ENCODE data around the gene ITPR2.
"Not testable (repeated sequence)": the region's sequence is repeated elsewhere in the genome, so short reads cannot be mapped to it uniquely, and the experiment has no call there.

Gene ITPR2

DNA sequence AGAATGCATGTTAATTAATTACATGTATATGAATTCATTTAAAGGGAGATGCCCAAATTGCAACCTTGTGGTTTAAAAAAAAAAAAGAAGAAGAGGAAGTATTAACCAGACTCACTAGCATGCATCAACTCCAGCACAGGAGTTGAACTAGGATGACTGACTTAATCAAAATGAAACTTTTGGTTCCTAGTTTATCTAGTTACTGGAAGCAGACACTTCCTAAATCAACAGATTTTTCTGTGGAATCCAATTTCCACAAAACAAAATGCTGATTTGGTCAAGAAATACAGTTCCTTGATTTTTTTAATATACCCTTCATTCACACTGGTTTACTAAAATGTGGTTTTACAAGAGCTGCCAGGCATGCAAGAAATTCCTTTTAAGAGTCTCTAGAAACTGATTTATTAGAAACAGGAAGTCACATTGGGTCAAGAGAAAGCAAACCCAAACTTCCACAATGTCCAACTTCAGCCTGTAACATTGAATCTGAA is 41.6 kb downstream of the ITPR2 start:
- no peak for DNase-seq

DNA sequence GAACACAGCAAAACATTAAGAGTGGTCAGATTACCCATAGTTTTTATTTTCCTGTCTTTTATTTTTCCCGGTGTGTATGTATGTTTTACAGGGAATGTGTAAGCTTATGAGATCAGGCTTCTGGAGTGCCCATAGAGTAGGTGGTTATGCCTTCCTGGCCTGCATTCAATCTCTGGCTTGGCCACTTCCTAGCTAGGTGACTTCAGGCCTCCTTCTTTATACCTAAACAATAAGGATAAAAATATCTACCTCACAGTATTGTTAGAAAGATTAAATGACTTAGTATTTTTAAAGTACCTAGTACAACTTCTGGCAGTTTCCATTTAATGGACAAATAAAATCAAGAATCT is 42.4 kb downstream of the ITPR2 start:
- no peak for DNase-seq

DNA sequence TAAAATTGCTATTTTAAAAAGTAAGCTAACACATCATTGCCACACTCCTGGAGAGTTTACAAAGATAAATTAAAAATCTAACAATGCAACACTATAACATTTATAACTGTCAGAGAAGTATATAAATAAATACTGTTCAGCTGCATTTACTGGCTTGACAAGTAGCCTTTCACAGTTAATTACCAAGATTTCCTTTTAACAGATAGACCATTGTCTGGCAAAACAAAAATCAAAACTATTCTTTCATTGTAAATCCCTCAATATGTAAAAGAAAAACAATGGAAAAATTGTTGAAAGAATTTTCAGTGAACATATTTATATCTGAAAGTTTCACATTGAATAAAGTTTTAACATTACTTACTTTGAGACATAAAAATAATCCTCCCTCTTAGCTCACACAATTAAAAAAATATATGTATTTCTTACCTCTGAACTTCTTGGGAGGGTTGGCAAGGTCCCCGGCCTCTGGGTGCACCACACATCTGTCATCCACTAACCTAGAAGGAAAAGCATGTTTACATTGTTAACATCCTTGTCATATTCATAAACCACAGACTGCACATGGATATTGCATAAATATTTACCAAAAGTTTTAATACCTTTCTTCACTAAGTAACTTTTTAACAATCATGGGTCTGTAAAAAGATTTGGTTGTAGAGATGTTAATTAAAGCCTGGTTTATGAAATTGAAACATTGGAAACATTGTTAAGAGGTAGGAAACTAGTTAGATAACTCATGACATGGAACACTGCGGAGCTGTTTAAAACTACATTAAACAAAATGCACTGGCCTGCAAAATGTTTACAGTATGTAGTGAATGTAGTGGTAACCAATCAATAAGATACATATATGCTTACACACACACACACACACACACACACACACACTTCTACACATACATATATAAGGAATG is 43.0 kb downstream of the ITPR2 start:
- no peak for DNase-seq

DNA sequence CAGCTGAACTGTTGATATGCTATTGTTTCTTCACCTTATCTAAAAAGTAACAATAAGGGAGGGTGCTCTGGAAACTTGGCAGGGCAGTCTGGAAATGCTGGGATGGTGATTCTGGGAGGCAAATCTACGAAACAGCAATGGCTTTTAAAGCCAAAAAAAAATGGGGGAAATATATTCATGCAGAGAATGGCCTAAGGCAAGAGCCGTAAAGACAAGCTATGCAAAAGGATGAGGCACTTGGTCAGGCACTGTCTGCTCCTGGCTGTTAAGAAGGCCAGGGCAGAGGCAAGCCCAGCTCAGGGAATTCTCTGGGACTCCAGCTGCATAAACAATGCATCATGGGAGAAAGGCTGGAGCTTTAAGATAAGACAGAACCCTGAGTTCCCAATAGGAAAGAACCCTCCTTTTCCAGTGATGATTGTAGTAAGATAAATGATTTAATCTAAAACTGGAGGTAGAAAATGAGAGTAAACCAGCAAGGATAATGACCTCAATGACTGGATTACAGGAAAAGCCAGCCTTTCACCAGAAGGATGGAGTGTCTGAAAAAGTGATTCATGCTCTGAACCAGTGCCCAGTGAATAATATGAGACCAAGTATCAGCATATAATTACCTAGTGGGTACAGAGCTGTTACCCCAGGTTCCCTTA is 46.0 kb downstream of the ITPR2 start:
- no peak for DNase-seq

DNA sequence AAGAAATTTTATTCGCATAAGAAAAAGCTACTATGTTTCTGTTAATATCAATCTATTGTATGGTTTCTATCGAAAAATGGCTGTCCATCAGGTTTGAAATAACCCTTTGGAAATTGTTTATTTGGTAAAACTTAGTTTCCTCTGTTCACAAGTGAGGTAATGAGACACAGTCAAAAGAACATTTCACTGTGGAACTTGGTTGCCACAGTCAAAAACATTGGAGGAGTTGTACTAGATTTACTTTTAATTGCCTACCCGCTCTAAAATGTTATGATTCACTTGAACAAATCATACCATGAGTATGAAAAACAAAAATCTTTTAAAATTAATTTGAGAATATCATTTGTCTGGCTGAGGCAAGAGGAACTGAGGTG is 46.5 kb downstream of the ITPR2 start:
- no peak for DNase-seq

DNA sequence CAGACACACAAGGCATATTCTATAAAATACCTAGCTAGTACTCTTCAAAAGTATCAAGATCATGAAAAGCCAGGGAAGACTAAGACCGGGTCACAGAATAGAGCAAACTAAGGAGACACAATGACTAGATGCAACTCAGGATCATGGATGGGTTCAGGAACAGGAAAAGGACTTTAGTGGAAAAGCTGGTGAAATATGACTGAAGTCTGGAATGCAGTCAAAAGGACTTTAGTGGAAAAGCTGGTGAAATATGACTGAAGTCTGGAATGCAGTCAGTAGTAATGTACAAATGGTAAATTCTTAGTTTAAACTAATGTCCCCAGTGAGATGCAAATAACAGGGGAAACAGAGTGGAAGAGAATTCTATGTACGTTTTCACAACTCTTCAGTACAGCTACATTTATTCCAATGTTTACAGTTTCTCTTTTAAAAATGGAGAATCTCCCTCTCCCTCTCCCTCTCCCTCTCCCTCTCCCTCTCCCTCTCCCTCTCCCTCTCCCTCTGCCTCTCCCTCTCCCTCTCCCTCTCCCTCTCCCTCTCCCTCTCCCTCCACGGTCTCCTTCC is 49.1 kb downstream of the ITPR2 start:
- DNase-seq = not testable (repeated sequence)

DNA sequence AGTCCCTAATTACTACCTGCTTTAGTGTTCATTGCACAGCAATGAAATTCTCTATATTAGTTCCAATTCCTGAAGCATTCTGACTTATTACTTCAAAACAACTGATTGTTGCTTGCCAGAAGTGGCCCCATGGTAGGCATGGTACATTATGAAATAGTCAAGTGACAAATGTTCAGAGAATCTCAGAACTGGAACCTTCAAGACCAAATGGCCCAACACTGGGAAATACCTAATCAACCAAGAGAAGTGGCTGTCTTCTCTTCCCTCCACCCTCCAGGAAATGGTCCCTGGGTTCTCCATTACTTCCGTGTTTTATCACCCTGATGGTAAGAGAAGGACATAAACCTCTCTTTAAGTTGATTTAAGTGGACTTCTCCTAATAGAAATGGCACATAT is 49.9 kb downstream of the ITPR2 start:
- no peak for DNase-seq

DNA sequence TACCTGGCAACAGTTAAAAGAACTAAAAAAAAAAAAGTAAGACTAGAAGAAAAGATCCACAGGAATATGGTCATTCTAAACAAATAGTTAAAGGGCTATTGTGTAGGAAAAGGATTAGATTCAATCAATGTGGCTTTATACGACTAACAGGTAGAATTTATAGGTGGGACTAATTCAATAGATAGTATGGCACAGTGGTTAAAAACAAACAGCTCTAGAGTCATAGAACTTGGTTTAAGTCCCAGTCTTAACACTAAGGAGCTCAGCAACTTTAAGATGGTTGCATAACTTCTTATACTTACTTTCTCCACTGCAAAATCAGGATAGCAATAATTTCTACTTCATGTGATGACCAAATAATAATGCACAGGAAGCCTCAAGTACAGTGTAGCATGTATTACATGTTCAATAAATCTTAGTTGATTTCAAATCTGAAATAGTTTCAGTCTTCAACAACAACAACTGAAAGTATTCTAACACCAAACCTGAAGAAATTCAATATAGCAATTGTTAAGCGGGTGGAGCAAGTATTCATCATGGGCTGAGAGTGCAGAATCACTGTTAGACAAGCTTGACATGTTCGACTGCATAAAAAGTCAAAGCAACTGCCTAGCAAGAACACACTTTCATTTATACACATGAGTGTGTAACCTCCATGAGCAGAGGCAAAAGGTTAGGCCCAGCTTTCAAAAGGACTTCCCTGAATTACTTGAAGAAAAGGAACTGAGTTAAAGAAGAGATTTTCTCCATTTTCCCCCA is 50.4 kb downstream of the ITPR2 start:
- no peak for DNase-seq

DNA sequence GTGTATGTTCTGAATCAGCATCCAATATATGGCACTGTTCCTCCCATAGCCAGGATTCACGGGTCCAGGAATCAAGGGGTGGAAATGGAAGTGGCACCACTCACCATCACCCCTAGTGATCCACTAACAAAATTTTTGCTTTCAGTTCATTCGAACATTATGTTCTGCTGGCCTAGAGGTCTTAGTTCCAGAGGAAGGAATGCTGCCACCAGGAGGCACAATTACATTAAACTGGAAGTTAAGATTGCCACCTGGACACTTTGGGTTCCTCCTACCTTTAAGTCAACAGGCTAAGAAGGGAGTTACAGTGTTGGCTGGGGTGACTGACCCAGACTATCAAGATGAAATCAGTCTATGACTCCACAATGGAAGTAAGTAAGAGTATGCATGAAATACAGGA is 52.3 kb downstream of the ITPR2 start:
- DNase-seq = not testable (repeated sequence)

DNA sequence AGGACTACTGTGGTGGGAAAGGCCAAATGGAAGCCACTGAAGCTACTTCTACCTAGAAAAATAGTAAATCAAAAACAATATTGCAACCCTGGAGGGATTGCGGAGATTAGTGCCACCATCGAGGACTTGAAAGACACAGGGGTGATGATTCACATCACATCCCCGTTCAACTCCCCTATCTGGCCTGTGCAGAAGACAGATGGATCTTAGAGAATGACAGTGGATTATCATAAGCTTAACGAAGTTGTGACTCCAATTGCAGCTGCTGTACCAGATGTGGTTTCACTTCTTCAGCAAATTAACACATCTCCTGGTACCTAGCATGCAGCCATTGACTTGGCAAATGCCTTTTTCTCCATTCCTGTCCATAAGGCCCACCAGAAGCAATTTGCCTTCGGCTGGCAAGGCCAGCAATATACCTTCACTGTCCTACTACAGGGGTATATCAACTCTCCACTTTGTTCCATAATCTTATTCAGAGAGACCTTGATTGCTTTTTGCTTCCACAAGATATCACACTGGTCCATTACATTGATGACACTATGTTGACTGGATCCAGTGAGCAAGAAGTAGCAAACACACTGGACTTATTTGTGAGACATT is 54.7 kb downstream of the ITPR2 start:
- not testable (repeated sequence) for DNase-seq

DNA sequence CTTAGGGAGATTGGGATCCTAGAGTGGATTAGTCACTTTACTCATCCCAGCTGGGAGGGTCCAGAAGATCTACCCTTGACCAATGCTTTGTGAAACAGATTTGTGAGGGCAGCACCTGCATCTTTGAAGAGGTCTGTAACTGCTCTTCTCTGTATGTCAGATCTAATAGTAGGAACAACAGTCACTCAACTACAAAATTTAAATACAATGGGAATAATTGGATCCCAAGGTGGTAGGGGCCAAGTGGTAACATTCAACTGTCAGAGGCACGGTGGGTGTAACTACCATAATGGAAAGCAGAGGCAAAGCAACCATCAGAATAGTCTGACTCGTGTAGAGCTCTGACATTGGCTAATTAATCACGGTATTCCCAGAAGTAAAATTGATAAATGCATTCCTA is 55.8 kb downstream of the ITPR2 start:
- no peak for DNase-seq

DNA sequence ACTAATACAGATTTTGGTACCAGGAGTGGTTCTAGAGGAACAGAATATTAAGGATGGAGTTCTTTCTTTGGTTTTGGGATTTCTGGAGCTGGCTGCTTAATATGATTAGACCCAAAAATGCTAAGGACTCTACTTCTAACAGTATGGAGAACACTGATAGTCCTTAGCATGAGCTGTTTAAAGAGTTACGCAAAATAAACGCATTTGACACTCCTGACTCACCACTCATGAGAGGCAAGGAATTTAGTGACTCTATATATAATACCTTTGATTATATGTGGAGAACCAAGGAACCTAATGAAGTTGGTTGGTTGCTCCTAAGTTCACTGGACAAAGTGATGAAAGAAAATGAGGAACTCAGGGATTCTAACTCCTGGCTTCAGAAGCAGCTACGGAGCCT is 57.0 kb downstream of the ITPR2 start:
- not testable (repeated sequence) for DNase-seq

DNA sequence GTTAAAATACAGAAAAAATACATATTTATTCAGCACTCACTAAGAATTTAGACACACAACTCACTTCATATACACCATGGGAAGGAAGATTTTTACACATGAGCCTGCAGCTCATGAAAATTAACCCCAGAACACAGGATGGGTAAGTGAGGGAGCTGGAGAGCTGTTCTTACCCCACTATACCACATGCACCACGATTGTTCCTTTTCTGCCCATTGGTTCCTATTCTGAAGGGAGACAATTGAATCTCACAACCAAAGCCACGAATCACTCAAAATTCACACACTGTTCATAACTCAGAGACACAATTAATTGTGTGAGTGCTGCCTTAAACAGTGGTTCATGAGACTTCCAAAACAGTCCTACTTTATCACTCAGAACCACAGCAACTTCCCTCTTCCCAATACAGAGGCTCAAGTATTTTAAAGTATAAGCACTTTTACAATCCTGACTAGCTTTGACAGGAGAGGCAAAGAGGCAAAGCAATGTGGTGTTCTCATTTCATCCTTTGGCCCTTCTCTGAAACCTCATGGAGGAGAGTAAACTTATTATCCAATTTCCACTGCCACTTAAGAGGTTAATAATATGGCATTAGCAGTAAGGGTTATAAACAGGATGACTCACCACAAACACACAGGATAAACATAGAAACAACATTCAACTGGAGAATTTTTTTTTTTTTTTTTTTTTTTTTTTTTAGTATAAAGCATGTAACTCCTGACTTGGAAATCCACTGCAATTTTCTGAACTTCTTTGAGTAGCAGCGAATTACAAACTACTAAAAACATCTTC is 59.5 kb downstream of the ITPR2 start:
- DNase-seq = no peak

DNA sequence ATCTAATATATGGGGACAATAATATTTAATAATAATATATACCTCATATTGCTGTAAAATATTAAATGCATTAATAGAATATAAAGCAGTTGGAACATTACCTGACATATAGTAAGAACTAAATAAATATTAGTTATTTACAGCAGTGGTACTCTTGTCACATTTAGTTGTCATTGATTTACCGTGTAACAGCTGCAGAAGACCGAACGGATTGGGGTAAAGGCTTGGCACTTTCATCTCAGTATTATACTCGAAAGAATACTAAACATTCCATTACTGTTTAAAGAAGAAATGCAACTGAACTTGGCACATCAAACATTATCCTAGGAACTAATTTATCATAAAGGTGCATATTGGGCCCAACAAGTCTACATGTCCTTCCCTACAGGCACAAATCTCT is 61.1 kb downstream of the ITPR2 start:
- DNase-seq = no peak

DNA sequence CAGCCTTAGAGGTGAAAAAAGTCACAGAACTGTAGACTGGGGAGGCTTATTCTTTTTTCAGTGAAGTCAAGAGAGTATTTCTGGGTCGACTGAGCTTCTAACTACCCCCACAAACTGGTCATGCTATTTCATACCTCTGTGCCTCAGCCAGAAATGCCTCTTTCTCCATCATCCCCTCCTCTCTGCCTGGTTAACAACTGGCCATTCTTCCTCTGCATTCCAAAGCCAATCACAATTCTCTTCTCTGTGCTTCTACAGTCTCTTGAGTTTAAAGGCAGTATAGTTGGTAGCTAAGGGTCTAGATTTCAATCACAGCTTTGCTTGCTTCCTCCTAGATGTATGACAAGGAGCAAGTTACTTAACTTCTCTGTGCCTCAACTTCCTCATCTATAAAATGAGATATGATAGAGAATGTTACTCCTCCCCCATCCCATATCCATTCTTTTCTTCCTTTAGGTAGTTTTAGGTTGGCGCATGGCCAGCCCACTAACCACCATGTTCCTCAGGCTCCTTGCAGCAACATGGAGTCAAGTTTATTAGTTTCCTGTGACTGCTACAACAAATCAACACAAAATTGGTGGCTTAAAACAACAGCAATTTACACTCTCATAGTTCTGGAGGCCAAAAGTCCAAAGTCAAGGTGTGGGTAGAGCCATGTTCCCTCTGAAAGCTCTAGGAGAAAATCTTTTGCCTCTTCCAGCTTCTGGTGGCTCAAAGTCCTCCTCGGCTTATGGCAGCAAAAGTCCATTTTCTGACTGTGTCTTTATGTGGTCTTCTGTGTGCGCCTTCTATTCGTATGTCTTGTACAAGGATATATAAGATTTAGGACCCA is 62.5 kb downstream of the ITPR2 start:
- no peak for DNase-seq

DNA sequence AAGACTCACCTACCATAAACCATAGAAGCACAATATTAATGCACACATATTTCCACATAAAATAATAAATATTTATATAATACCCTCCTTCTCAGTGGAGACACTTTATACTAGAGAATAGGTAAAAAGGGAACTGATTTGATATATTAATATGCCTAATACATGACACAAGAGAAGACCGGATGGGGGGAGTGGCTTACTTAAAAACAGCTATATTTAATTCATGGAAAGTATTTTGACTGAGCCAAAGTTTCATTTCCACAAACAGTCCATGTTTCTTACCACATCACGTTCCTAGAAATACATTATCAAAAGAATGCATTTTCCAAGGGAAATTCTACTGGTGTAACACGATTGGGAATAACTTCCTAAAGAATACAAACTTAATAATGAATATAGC is 63.4 kb downstream of the ITPR2 start:
- DNase-seq = no peak

DNA sequence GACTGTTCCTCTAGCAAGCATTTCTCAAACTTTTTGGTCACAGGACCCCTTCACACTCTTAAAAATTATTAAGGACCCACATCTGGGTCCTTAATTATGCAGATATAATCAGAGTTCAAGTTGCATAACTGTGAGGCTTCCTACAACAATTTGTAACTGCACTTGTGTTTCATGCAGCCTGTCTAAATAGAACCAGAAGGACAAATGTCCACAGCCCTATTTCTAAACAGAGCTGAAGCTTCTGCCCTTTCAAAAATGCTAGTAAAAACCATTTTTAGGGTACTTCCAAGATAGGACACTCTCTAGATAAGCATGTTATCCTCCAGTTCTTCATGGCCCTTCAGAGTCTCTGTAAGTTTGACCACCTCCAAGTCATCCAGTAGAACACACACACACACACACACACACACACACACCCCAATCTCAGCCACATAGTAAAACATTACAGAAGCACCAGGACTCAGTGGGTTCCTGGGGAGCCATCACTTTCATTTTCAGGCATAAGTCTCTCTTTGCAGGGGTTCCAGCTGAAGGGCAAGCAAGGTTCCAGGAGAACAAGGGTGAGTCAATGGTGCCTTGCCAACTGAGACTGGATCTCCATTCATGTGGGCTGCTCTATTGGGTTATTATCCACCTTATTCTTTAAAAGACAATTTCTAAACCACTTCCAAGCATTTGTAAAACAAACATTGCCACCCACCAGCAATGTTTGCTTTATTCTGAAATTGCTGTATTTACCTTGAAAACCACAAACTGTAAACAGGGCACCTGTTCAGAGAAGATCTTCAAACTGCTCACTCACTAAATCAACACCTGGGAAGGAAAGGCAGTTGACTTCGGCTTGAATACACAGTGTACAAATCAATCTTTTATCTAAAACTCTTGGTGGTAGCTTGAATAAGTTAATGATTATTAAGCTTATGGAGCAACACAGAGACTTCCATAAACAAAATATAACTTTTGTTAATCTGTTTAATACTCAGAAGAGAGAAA is 64.1 kb downstream of the ITPR2 start:
- no peak for DNase-seq

DNA sequence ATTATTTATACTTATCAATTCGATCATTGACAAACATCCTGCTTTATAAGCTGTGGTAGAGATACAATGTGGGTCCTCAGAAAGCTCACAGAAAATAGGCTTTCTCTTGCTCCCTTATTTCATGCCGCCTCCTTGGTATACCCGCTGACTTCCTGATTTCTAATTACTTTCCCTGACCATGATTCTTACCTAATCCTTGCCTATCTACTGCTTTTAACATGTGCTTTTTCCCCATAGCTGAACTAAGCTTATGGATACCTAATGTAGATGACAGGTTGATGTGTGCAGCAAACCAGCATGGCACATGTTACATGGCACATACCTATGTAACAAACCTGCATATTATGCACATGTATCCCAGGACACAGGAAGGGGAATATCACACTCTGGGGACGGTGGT is 65.1 kb downstream of the ITPR2 start:
- no peak for DNase-seq
